ENCODE results near the gene POLE. TPM values are rescaled to one million over a fixed set of nuclear protein-coding genes. Genes with fewer than 3 reads are reported as not detected.

POLE gene
- polyA plus RNA-seq, 1 of the 3 experiments (the other 2 are of a cell fraction): 20.1 TPM

DNA sequence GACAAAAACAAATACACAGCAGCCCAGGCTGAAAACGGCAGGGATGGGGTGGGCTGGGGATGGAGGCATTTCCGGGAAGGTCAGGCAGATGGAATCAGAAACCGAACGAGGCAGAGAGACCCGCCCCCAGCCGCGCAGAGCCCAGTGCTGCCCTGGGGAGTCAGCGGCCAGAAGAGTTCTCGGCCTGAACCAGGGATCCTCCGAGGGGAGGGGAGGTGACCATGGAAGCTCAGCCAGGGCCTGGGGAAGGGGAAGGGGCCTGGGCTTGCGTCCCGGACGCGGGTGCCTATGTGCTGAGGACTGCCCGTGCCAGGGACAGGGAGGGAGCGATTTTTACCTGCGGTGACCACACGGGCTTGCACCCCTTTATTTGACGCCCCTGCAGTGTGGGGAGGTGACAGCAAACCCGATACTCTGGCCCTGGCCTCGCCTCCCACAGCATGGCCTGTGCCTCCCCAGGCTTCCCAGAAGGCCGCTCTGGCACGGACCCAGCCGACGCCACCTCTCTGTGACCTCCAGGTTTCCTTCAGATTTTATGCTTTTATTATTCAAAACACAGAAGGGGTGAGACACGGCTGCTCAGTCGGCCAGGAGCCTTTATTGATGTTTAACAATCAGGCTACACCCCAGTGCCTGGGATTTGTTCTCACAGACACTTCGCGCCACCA is 84.4 kb downstream of the POLE start:
- Histone ChIP-seq H2AFZ (ENCODE audit: low read depth) (no peak overlapping the region), H3K79me2 (ENCODE audit: insufficient read depth) (no peaks in the 10 kb centered on the region), H3K27me3 (ENCODE audit: insufficient read depth) (peaks cover 55% of the 10 kb centered on the region), H3K36me3 (replicated peaks in 1 of 2; ENCODE audit: control insufficient read depth in 1 of 2, insufficient read depth in 2 of 2, low read length in 1 of 2) (no peaks in the 10 kb centered on the region), H3K4me2 (no peak overlapping the region), H4K20me1 (ENCODE audit: insufficient read depth) (no peaks in the 10 kb centered on the region), H3K9me3 (no peaks in the 10 kb centered on the region), H3K4me3 (ENCODE audit: low read depth in 2 of 2, low read length in 1 of 2) (no peak overlapping the region), H3K9ac (no peak overlapping the region), H3K4me1 (ENCODE audit: control insufficient read depth in 1 of 2, insufficient read depth in 2 of 2, low read depth in 1 of 2, low read length in 1 of 2) (peaks cover 0 to 22% of the 10 kb centered on the region in 2 experiments; a peak in 1 of 4 replicates), H3K9me2 (no peaks in the 10 kb centered on the region), H3K27ac (ENCODE audit: low read depth in 2 of 2, low read length in 1 of 2) (no peak overlapping the region), H3F3A (replicated peaks; ENCODE audit: insufficient read depth) (peaks cover 17% of the 10 kb centered on the region)
- WGBS (ENCODE audit: low lambda C conversion rate): 68% methylated on average over 17 of the region's 29 CpGs
- ChIA-PET CTCF (interaction anchor here (1.0 to 7.4 kb wide), 5 partner anchors 9 to 189 kb away, joined by 3 to 122 read pairs (median 7); partner anchors contain the start of genes LRCOL1 and P2RX2), POLR2A (no interaction called here)
- TF ChIP-seq, protein P1, sequence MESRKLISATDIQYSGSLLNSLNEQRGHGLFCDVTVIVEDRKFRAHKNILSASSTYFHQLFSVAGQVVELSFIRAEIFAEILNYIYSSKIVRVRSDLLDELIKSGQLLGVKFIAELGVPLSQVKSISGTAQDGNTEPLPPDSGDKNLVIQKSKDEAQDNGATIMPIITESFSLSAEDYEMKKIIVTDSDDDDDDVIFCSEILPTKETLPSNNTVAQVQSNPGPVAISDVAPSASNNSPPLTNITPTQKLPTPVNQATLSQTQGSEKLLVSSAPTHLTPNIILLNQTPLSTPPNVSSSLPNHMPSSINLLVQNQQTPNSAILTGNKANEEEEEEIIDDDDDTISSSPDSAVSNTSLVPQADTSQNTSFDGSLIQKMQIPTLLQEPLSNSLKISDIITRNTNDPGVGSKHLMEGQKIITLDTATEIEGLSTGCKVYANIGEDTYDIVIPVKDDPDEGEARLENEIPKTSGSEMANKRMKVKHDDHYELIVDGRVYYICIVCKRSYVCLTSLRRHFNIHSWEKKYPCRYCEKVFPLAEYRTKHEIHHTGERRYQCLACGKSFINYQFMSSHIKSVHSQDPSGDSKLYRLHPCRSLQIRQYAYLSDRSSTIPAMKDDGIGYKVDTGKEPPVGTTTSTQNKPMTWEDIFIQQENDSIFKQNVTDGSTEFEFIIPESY (IDR thresholded peaks at IDR 0.05; ENCODE audit: borderline replicate concordance, low read depth): no peak
- TF ChIP-seq FOXM1 (IDR thresholded peaks at IDR 0.05; ENCODE audit: low read depth): no peak
- peak; percentile 45 for DNase-seq

DNA sequence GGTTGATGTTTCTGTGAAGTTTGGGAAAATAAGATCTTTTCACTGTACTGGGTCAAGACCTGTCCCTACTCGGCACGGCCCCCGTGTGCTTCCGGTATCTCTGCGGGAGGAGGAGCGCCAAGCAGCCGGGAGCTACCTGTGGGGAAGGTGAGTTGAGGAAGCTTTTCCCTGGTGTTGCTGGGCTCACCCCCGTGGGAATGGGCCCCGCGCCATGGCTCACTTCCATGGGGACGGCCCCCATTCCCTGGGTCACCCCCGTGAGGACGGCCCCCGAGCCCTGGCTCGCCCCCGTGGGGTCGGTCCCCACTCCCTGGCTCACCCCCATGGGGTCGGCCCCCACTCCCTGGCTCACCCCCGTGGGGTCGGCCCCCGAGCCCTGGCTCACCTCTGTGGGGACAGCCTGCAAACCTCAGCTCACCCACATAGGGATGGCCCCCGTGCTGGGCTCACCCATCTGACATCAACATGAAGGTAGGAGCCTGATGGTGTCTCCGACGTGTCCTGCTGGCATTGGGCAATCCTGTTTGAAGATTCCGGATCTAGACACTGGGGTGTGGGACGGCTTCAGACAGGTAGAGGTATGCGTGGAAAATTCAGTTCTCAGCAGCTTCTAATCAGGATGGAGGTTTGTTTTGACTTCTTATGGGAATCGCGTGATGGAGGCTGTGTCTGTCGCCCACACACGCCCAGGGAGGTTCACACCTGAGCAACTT is 85.8 kb downstream of the POLE start:
- TF ChIP-seq GABPA (IDR thresholded peaks at IDR 0.05; ENCODE audit: low read depth): no peak
- no peak for TF ChIP-seq FOXM1 (IDR thresholded peaks at IDR 0.05; ENCODE audit: low read depth)
- TF ChIP-seq, protein P2, sequence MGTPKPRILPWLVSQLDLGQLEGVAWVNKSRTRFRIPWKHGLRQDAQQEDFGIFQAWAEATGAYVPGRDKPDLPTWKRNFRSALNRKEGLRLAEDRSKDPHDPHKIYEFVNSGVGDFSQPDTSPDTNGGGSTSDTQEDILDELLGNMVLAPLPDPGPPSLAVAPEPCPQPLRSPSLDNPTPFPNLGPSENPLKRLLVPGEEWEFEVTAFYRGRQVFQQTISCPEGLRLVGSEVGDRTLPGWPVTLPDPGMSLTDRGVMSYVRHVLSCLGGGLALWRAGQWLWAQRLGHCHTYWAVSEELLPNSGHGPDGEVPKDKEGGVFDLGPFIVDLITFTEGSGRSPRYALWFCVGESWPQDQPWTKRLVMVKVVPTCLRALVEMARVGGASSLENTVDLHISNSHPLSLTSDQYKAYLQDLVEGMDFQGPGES (IDR thresholded peaks at IDR 0.05; ENCODE audit: low read depth, low read length): no peak
- TF ChIP-seq, protein P3, sequence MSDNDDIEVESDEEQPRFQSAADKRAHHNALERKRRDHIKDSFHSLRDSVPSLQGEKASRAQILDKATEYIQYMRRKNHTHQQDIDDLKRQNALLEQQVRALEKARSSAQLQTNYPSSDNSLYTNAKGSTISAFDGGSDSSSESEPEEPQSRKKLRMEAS (IDR thresholded peaks at IDR 0.05; ENCODE audit: low read depth): no peak
- TF ChIP-seq RAD21 (IDR thresholded peaks at IDR 0.05; ENCODE audit: low read length): no peak
- TF ChIP-seq TEAD4 (IDR thresholded peaks at IDR 0.05; ENCODE audit: borderline replicate concordance, insufficient read depth): no peak
- TF ChIP-seq RCOR1 (IDR thresholded peaks at IDR 0.05; ENCODE audit: low read length): no peak
- no peak for TF ChIP-seq SMC3 (IDR thresholded peaks at IDR 0.05; ENCODE audit: low read depth, low read length)
- TF ChIP-seq TAF1 (IDR thresholded peaks at IDR 0.05; ENCODE audit: borderline replicate concordance, low read depth, low read length): no peak
- TF ChIP-seq FOXJ3 (CRISPR knock-in tag; IDR thresholded peaks at IDR 0.05): no peak
- TF ChIP-seq, protein P4, sequence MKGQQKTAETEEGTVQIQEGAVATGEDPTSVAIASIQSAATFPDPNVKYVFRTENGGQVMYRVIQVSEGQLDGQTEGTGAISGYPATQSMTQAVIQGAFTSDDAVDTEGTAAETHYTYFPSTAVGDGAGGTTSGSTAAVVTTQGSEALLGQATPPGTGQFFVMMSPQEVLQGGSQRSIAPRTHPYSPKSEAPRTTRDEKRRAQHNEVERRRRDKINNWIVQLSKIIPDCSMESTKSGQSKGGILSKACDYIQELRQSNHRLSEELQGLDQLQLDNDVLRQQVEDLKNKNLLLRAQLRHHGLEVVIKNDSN (IDR thresholded peaks at IDR 0.05; ENCODE audit: borderline replicate concordance, low read depth): no peak
- no peak for TF ChIP-seq MEF2A (IDR thresholded peaks at IDR 0.05; ENCODE audit: borderline replicate concordance, low read depth)
- TF ChIP-seq, protein P1 (IDR thresholded peaks at IDR 0.05; ENCODE audit: borderline replicate concordance, low read depth): no peak
- no peak for TF ChIP-seq RFX5 (IDR thresholded peaks at IDR 0.05; ENCODE audit: low read length)
- no peak overlapping the region for H3K9ac ChIP-seq
- H3K9me2 ChIP-seq: no peaks in the 10 kb centered on the region
- H3K27me3 ChIP-seq (ENCODE audit: insufficient read depth): peaks cover 41% of the 10 kb centered on the region
- no peaks in the 10 kb centered on the region for H3K79me2 ChIP-seq (ENCODE audit: insufficient read depth)
- H3K27ac ChIP-seq (ENCODE audit: low read depth in 2 of 2, low read length in 1 of 2): no peak overlapping the region
- CTCF ChIA-PET: interaction anchor here (0.7 to 7.4 kb wide), 9 partner anchors 11 to 187 kb away, joined by 3 to 122 read pairs (median 3); partner anchors contain the start of genes LRCOL1 and P2RX2
- H2AFZ ChIP-seq (ENCODE audit: low read depth): peak overlapping the region; percentile 98
- H3K4me1 ChIP-seq (ENCODE audit: control insufficient read depth in 1 of 2, insufficient read depth in 2 of 2, low read depth in 1 of 2, low read length in 1 of 2): peaks cover 0 to 20% of the 10 kb centered on the region in 2 experiments; a peak in 1 of 4 replicates
- POLR2A ChIA-PET: no interaction called here
- peaks cover 24% of the 10 kb centered on the region for H3F3A ChIP-seq (replicated peaks; ENCODE audit: insufficient read depth)
- no peak for DNase-seq
- no peaks in the 10 kb centered on the region for H3K36me3 ChIP-seq (replicated peaks in 1 of 2; ENCODE audit: control insufficient read depth in 1 of 2, insufficient read depth in 2 of 2, low read length in 1 of 2)
- no peaks in the 10 kb centered on the region for H3K9me3 ChIP-seq
- H3K4me2 ChIP-seq: peak overlapping the region; percentile 85; the same call in 1 of the 2 replicates
- WGBS (ENCODE audit: low lambda C conversion rate): 67% methylated on average over 21 of the region's 31 CpGs
- H3K4me3 ChIP-seq (ENCODE audit: low read depth in 2 of 2, low read length in 1 of 2): no peak overlapping the region
- no peaks in the 10 kb centered on the region for H4K20me1 ChIP-seq (ENCODE audit: insufficient read depth)

Data from SK-N-SH (cell line).